Measurements from ENCODE around the gene CARD11. TPM values are rescaled to one million over a fixed set of nuclear protein-coding genes. Genes with fewer than 3 reads are reported as not detected.

Gene CARD11
- total and polyA plus RNA-seq, 4 donors, result 0.18 to 1.9 (median 1.5) TPM

GRCh38 chr7:2876031-2876731 lies 167.5 kb downstream of the CARD11 start:
- no peak overlapping the region for H3K4me3 ChIP-seq (ENCODE audit: low read length in 2 of 2)
- DNase-seq (no peak), ATAC-seq (ENCODE audit: low FRiP score) (no peak)
- H3K4me1 ChIP-seq (ENCODE audit: control insufficient read depth in 1 of 2, insufficient read depth in 2 of 2, low read length in 2 of 2), result no peaks in the 10 kb centered on the region
- no peaks in the 10 kb centered on the region for H3K36me3 ChIP-seq (ENCODE audit: control insufficient read depth in 1 of 2, insufficient read depth in 2 of 2, low read length in 1 of 2)
- H3K9me3 ChIP-seq (ENCODE audit: control insufficient read depth, low read length), result no peaks in the 10 kb centered on the region
- 77 to 83% methylated on average over 24 of the region's 24 CpGs for WGBS, 2 donors
- no peaks in the 10 kb centered on the region for H3K27me3 ChIP-seq (ENCODE audit: control insufficient read depth in 1 of 2, insufficient read depth in 2 of 2, low read length in 1 of 2)
- H3K27ac ChIP-seq (ENCODE audit: low read depth in 1 of 2, low read length in 2 of 2), result no peak overlapping the region
- intact Hi-C loops (cut with DNase I), result no loop called here

DNA sequence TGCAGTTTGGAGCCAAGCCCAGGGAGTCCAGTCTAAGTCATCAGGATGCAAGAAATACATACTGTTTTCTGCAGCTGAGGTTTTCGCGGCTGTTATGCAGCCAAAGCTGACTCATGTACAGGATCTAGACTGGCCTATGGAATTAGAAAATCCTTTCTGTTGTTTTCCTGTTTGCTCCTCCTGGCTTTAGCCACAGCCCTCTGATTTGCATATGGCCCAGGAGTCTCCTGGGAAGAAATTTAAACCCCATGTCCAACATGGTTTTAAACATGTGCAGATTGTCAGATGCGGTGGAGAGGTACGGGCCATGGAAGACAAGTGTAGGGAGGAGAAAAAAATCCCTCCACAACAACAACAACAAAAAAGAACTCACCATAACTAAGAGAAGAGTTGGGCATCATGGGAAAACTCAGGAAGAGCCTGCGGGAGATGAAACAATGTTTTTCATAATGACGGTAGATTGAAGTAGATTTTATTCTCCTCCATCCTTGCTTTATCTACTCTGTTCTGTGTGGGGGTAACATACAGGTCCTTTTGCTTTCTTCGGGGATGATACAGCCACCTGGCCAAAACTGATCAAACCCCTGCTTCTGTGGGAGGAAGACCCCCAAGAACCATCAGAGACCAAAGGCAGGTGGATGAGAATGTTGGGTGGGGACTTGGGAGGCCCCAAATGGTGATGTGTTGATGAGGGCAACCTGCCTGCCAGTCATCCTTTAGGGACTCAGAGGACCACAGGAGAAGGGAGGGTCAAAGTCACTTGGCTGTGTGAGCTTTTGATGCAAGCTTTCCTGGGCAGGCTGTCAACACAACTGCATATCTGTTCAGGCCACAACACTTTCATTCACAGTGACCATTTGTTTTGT lies 169.7 kb downstream of the CARD11 start:
- ATAC-seq (ENCODE audit: low FRiP score), result no peak
- 69 to 79% methylated on average over 7 of the region's 7 CpGs for WGBS, 2 donors

DNA sequence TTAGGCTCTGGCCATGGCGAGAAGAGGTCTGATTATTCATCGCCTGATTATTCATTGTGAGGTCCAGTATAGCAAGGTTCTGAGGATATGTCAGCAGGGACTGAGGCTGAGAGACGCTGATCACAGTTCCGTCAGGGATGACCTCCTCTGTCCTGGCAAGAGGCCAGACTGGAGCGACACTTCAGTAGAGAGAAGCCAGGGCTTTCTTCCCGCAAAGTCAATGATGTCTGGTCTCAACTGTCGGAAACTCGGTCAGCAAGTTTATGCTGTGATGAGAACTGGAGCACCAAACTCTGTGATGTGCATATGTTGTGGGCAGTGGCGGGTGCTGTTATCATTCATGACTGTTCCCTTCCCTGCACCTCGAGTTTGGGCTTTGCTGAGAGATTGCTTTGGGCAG lies 170.5 kb downstream of the CARD11 start:
- H3K27ac ChIP-seq (ENCODE audit: low read depth in 1 of 2, low read length in 2 of 2), result no peak overlapping the region
- intact Hi-C loops (cut with DNase I), result no loop called here
- DNase-seq (no peak), ATAC-seq (ENCODE audit: low FRiP score) (no peak)
- 71 to 74% methylated on average over 10 of the region's 10 CpGs for WGBS, 2 donors
- H3K4me3 ChIP-seq (ENCODE audit: low read length in 2 of 2), result no peak overlapping the region
- H3K4me1 ChIP-seq (ENCODE audit: control insufficient read depth in 1 of 2, insufficient read depth in 2 of 2, low read length in 2 of 2), result no peaks in the 10 kb centered on the region
- H3K36me3 ChIP-seq (ENCODE audit: control insufficient read depth in 1 of 2, insufficient read depth in 2 of 2, low read length in 1 of 2), result no peaks in the 10 kb centered on the region
- H3K9me3 ChIP-seq (ENCODE audit: control insufficient read depth, low read length), result no peaks in the 10 kb centered on the region
- no peaks in the 10 kb centered on the region for H3K27me3 ChIP-seq (ENCODE audit: control insufficient read depth in 1 of 2, insufficient read depth in 2 of 2, low read length in 1 of 2)

More for the DNA sequence above, 169.7 kb downstream of the CARD11 start:
- Histone ChIP-seq H3K27ac (ENCODE audit: low read depth in 1 of 2, low read length in 2 of 2) (no peak overlapping the region), H3K36me3 (ENCODE audit: control insufficient read depth in 1 of 2, insufficient read depth in 2 of 2, low read length in 1 of 2) (no peaks in the 10 kb centered on the region), H3K4me3 (ENCODE audit: low read length in 2 of 2) (no peak overlapping the region), H3K4me1 (ENCODE audit: control insufficient read depth in 1 of 2, insufficient read depth in 2 of 2, low read length in 2 of 2) (no peaks in the 10 kb centered on the region), H3K27me3 (ENCODE audit: control insufficient read depth in 1 of 2, insufficient read depth in 2 of 2, low read length in 1 of 2) (no peaks in the 10 kb centered on the region), H3K9me3 (ENCODE audit: control insufficient read depth, low read length) (no peaks in the 10 kb centered on the region)
- DNase-seq, result no peak
- intact Hi-C loops (cut with DNase I), result no loop called here

- 92 to 96% methylated on average over 10 of the region's 10 CpGs for WGBS, 2 donors
- DNase-seq (no peak), ATAC-seq (ENCODE audit: low FRiP score) (no peak)
- intact Hi-C loops (cut with DNase I), result no loop called here
- H3K36me3 ChIP-seq (ENCODE audit: control insufficient read depth in 1 of 2, insufficient read depth in 2 of 2, low read length in 1 of 2), result no peaks in the 10 kb centered on the region
- no peaks in the 10 kb centered on the region for H3K4me1 ChIP-seq (ENCODE audit: control insufficient read depth in 1 of 2, insufficient read depth in 2 of 2, low read length in 2 of 2)
- no peak overlapping the region for H3K27ac ChIP-seq (ENCODE audit: low read depth in 1 of 2, low read length in 2 of 2)
- H3K4me3 ChIP-seq (ENCODE audit: low read length in 2 of 2), result no peak overlapping the region
- no peaks in the 10 kb centered on the region for H3K27me3 ChIP-seq (ENCODE audit: control insufficient read depth in 1 of 2, insufficient read depth in 2 of 2, low read length in 1 of 2)
- H3K9me3 ChIP-seq (ENCODE audit: control insufficient read depth, low read length), result no peaks in the 10 kb centered on the region
Measured at GRCh38 chr7:2872296-2872874, 171.3 kb downstream of the CARD11 start.

- WGBS, 2 donors, result 34 to 42% methylated on average over 10 of the region's 10 CpGs
- no peak overlapping the region for H3K27ac ChIP-seq (ENCODE audit: low read depth in 1 of 2, low read length in 2 of 2)
Measured at GRCh38 chr7:2870471-2870931, 173.2 kb downstream of the CARD11 start.

GRCh38 chr7:2869981-2870380 lies 173.7 kb downstream of the CARD11 start:
- Histone ChIP-seq H3K9me3 (ENCODE audit: control insufficient read depth, low read length) (no peaks in the 10 kb centered on the region), H3K27me3 (ENCODE audit: control insufficient read depth in 1 of 2, insufficient read depth in 2 of 2, low read length in 1 of 2) (no peaks in the 10 kb centered on the region), H3K27ac (ENCODE audit: low read depth in 1 of 2, low read length in 2 of 2) (no peak overlapping the region), H3K4me1 (ENCODE audit: control insufficient read depth in 1 of 2, insufficient read depth in 2 of 2, low read length in 2 of 2) (no peaks in the 10 kb centered on the region), H3K4me3 (ENCODE audit: low read length in 2 of 2) (no peak overlapping the region), H3K36me3 (ENCODE audit: control insufficient read depth in 1 of 2, insufficient read depth in 2 of 2, low read length in 1 of 2) (no peaks in the 10 kb centered on the region)
- intact Hi-C loops (cut with DNase I), result loop anchor here in 1 of 2 donors (10.0 kb wide), 1 partner anchor 1025 kb away; no protein-coding TSS in a partner anchor
- DNase-seq, result peak in 1 of 2 donors; percentile 70
- 91 to 95% methylated on average over 15 of the region's 15 CpGs for WGBS, 2 donors
- ATAC-seq (ENCODE audit: low FRiP score), result no peak

More at GRCh38 chr7:2870471-2870931, 173.2 kb downstream of the CARD11 start:
- H3K4me1 ChIP-seq (ENCODE audit: control insufficient read depth in 1 of 2, insufficient read depth in 2 of 2, low read length in 2 of 2), result no peaks in the 10 kb centered on the region
- no peaks in the 10 kb centered on the region for H3K9me3 ChIP-seq (ENCODE audit: control insufficient read depth, low read length)
- peak; percentile 85 to 90 for DNase-seq
- H3K4me3 ChIP-seq (ENCODE audit: low read length in 2 of 2), result no peak overlapping the region
- intact Hi-C loops (cut with DNase I), result no loop called here
- no peaks in the 10 kb centered on the region for H3K36me3 ChIP-seq (ENCODE audit: control insufficient read depth in 1 of 2, insufficient read depth in 2 of 2, low read length in 1 of 2)
- H3K27me3 ChIP-seq (ENCODE audit: control insufficient read depth in 1 of 2, insufficient read depth in 2 of 2, low read length in 1 of 2), result no peaks in the 10 kb centered on the region
- peak; percentile 58 for ATAC-seq (ENCODE audit: low FRiP score)

DNA sequence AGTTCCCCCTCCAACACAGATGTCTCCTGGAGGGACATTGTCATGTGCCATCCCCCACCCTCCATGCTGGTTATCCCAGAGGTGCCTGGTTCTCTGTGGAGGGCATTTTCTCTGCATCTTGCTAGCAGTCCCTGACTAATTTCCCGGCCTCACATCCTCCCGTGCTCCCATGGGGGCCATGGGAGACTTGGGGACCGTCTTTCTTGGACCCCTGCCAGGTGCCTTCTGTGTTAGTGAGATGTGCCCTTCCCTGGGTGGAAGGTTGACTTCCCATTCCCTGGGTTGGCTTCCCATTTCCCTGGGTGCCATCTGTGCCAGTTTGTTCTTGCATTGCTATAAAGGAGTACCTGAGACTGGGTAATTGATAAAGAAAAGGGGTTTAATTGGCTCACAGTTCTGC lies 177.1 kb downstream of the CARD11 start:
- Histone ChIP-seq H3K4me1 (ENCODE audit: control insufficient read depth in 1 of 2, insufficient read depth in 2 of 2, low read length in 2 of 2) (no peaks in the 10 kb centered on the region), H3K27ac (ENCODE audit: low read depth in 1 of 2, low read length in 2 of 2) (no peak overlapping the region), H3K27me3 (ENCODE audit: control insufficient read depth in 1 of 2, insufficient read depth in 2 of 2, low read length in 1 of 2) (no peaks in the 10 kb centered on the region), H3K9me3 (ENCODE audit: control insufficient read depth, low read length) (no peaks in the 10 kb centered on the region), H3K36me3 (ENCODE audit: control insufficient read depth in 1 of 2, insufficient read depth in 2 of 2, low read length in 1 of 2) (no peaks in the 10 kb centered on the region), H3K4me3 (ENCODE audit: low read length in 2 of 2) (no peak overlapping the region)
- DNase-seq, result peak in 1 of 2 donors; percentile 70
- intact Hi-C loops (cut with DNase I), result loop anchor here in 1 of 2 donors (10.0 kb wide), 1 partner anchor 1028 kb away; no protein-coding TSS in a partner anchor
- no peak for ATAC-seq (ENCODE audit: low FRiP score)
- WGBS, 2 donors, result 12 to 33% methylated on average over 3 of the region's 3 CpGs

DNA sequence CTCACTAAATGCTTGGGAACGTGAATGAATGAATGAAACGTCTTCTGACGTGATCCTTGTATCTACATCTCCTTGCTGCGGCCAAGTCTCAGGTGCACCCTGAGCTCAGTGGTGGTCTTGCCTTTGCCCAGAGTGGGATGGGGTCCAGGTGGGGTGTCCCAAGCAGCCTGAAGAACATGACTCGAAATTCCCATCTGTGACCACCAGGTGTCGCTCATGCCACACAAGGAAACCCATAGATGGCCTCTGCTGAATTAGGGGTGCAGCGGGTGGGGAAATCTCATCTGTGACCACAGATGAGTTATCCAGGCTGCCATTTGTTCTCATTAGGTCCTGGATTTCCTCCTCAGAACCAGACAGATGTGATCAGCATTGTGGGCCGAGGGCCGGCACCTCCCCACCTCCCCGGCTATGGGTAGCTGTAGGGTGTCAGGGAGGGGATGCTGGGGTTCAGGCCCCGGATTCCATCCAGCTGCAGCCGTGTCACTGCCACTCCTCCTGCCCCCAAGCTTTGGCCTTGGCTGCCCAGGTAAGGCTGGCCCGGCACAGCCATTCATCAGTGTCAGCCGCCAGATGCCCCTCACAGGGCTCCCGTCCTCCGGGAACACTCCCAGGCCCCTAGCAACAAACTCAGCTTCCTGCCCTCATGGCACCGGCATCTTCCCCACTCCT lies 178.5 kb downstream of the CARD11 start:
- ATAC-seq (ENCODE audit: low FRiP score), result peak; percentile 56
- H3K4me1 ChIP-seq (ENCODE audit: control insufficient read depth in 1 of 2, insufficient read depth in 2 of 2, low read length in 2 of 2), result no peaks in the 10 kb centered on the region
- WGBS, 2 donors, result 48 to 54% methylated on average over 16 to 17 of the region's 17 CpGs
- H3K9me3 ChIP-seq (ENCODE audit: control insufficient read depth, low read length), result no peaks in the 10 kb centered on the region
- H3K27ac ChIP-seq (ENCODE audit: low read depth in 1 of 2, low read length in 2 of 2), result no peak overlapping the region
- no peaks in the 10 kb centered on the region for H3K27me3 ChIP-seq (ENCODE audit: control insufficient read depth in 1 of 2, insufficient read depth in 2 of 2, low read length in 1 of 2)
- H3K4me3 ChIP-seq (ENCODE audit: low read length in 2 of 2), result no peak overlapping the region
- intact Hi-C loops (cut with DNase I), result loop anchor here in 1 of 2 donors (10.0 kb wide), 1 partner anchor 1030 kb away; no protein-coding TSS in a partner anchor
- DNase-seq, result peak; percentile 72 to 82
- H3K36me3 ChIP-seq (ENCODE audit: control insufficient read depth in 1 of 2, insufficient read depth in 2 of 2, low read length in 1 of 2), result no peaks in the 10 kb centered on the region
